GM12892 (cell line): ENCODE data around the gene PLAU.

Source experiments
- POLR2A ChIP-seq: IDR thresholded peaks from 2 replicates; pipeline ENCODE4 v1.6.1; 2011; ENCODE audit warnings: low read depth, low read length, control low read depth
- POLR2AphosphoS5 ChIP-seq: IDR thresholded peaks from 2 replicates; pipeline ENCODE4 v1.6.1; 2011; ENCODE audit warnings: low read depth, low read length, control low read depth
- TAF1 ChIP-seq: IDR thresholded peaks from 2 replicates; pipeline ENCODE4 v1.6.1; 2011; ENCODE audit warnings: low read depth, mild to moderate bottlenecking, control low read depth, low read length, borderline replicate concordance

- TF ChIP-seq POLR2A: no peak
- no peak for TF ChIP-seq POLR2AphosphoS5
- TF ChIP-seq TAF1: no peak
These were observed 647 bp downstream of the PLAU start for GRCh38 chr10:73911553-73912004.
